ES-I3 (cell line): ENCODE results near the gene KLHL17.
"Not testable (repeated sequence)": the region's sequence is repeated elsewhere in the genome, so short reads cannot be mapped to it uniquely, and the experiment has no call there.

Experiments
- H3K36me3 ChIP-seq: 2 replicates; pipeline ENCODE4 v1.6.1; 2013; ENCODE audit warnings: mild to moderate bottlenecking, low read length, control low read depth, moderate library complexity; ENCODE audit not compliant: insufficient read depth
- H3K4me1 ChIP-seq: 2 replicates; pipeline ENCODE4 v1.6.1; 2013; ENCODE audit warnings: mild to moderate bottlenecking, control low read depth, low read length; ENCODE audit not compliant: insufficient read depth
- H3K9ac ChIP-seq: 2 replicates; pipeline ENCODE4 v1.6.1; 2013; ENCODE audit warnings: low read depth, mild to moderate bottlenecking, low read length, moderate library complexity
- H3K9me3 ChIP-seq: 2 replicates; pipeline ENCODE4 v1.6.1; 2013; ENCODE audit warnings: mild to moderate bottlenecking, low read length, moderate library complexity; ENCODE audit not compliant: control insufficient read depth, insufficient read depth

The KLHL17 gene

GRCh38 chr1:1003618-1004419 is 43.4 kb downstream of the KLHL17 start:
- Histone ChIP-seq H3K36me3 (no peaks in the 10 kb centered on the region), H3K9ac (no peak overlapping the region), H3K9me3 (no peaks in the 10 kb centered on the region), H3K4me1 (peaks cover 22% of the 10 kb centered on the region)

- Histone ChIP-seq H3K9ac (no peak overlapping the region), H3K4me1 (peaks cover 22% of the 10 kb centered on the region), H3K9me3 (no peaks in the 10 kb centered on the region), H3K36me3 (no peaks in the 10 kb centered on the region)
These were observed 44.0 kb downstream of the KLHL17 start for GRCh38 chr1:1004420-1004779.

- Histone ChIP-seq H3K9me3 (no peaks in the 10 kb centered on the region), H3K36me3 (no peaks in the 10 kb centered on the region), H3K9ac (no peak overlapping the region), H3K4me1 (peaks cover 22% of the 10 kb centered on the region)
These were observed 44.7 kb downstream of the KLHL17 start for GRCh38 chr1:1004780-1005697.

- Histone ChIP-seq H3K9me3 (no peaks in the 10 kb centered on the region), H3K36me3 (no peaks in the 10 kb centered on the region), H3K9ac (no peak overlapping the region), H3K4me1 (peaks cover 22% of the 10 kb centered on the region)
These were observed 45.5 kb downstream of the KLHL17 start for GRCh38 chr1:1005774-1006304.

GRCh38 chr1:1006305-1007159 is 46.1 kb downstream of the KLHL17 start:
- Histone ChIP-seq H3K4me1 (peaks cover 22% of the 10 kb centered on the region), H3K9me3 (no peaks in the 10 kb centered on the region), H3K9ac (no peak overlapping the region), H3K36me3 (no peaks in the 10 kb centered on the region)

- not testable (repeated sequence) for H3K36me3 ChIP-seq, H3K9ac ChIP-seq, H3K9me3 ChIP-seq
- peaks cover 12% of the 10 kb centered on the region for H3K4me1 ChIP-seq
These were observed 49.7 kb downstream of the KLHL17 start for GRCh38 chr1:1010131-1010530.

- Histone ChIP-seq H3K9ac (no peak overlapping the region), H3K4me1 (peaks cover 4% of the 10 kb centered on the region; the same call in 1 of the 2 replicates), H3K36me3 (no peaks in the 10 kb centered on the region), H3K9me3 (no peaks in the 10 kb centered on the region)
These were observed 51.1 kb downstream of the KLHL17 start for GRCh38 chr1:1011396-1011949.

- peak overlapping the region; percentile 51; the same call in 1 of the 2 replicates for H3K9ac ChIP-seq
- H3K9me3 ChIP-seq, H3K4me1 ChIP-seq, H3K36me3 ChIP-seq: not testable (repeated sequence)
These were observed 52.3 kb downstream of the KLHL17 start for GRCh38 chr1:1012736-1013104.

GRCh38 chr1:1013105-1013921 is 52.9 kb downstream of the KLHL17 start, which contains the start of gene ISG15:
Gene ISG15, plus strand, starts transcription at chr1:1013497. Its CDS starts 77 bp downstream, at chr1:1013574.
- no peaks in the 10 kb centered on the region for H3K36me3 ChIP-seq
- H3K4me1 ChIP-seq: peaks cover 4% of the 10 kb centered on the region; the same call in 1 of the 2 replicates
- H3K9ac ChIP-seq: peak within 1 kb of the TSS; percentile 51
- no peaks in the 10 kb centered on the region for H3K9me3 ChIP-seq

GRCh38 chr1:1013922-1014648 is 53.7 kb downstream of the KLHL17 start:
- Histone ChIP-seq H3K9ac (peak overlapping the region; percentile 51), H3K4me1 (peaks cover 4% of the 10 kb centered on the region; the same call in 1 of the 2 replicates), H3K9me3 (no peaks in the 10 kb centered on the region), H3K36me3 (no peaks in the 10 kb centered on the region)

GRCh38 chr1:1014799-1015681 is 54.7 kb downstream of the KLHL17 start:
- H3K4me1 ChIP-seq: peaks cover 4% of the 10 kb centered on the region; the same call in 1 of the 2 replicates
- no peaks in the 10 kb centered on the region for H3K9me3 ChIP-seq
- H3K36me3 ChIP-seq: no peaks in the 10 kb centered on the region
- H3K9ac ChIP-seq: peak overlapping the region; percentile 51; the same call in 1 of the 2 replicates
